GM19043 (cell line): ENCODE measurements around the gene ARL6IP4.

Experiments
- ATAC-seq: cut with Tn5 transposase; IDR thresholded peaks from one replicate; pipeline ENCODE4 v1.9.1; 2021; ENCODE audit warnings: low read depth; ENCODE audit not compliant: unreplicated experiment

ARL6IP4 gene

DNA sequence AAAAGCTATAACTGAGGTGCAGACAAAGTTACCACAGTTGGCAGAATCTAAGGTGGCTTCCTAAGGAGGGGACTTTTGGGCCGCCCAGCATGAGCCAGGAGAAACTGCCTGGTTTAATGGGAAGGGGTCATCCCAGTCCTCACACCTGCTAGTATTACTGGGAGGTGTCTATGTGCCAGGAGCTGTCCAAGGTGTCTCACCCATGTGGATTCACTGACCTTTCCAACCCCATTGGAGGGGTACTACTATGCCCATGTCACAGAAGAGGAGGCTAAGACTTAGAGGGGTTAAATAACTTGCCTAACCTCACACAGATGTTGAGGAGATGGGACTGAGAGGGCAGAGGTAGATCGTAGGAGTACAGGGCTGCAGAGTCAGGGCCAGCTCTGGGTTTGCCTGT lies 24.4 kb upstream of the ARL6IP4 start:
- ATAC-seq = no peak

DNA sequence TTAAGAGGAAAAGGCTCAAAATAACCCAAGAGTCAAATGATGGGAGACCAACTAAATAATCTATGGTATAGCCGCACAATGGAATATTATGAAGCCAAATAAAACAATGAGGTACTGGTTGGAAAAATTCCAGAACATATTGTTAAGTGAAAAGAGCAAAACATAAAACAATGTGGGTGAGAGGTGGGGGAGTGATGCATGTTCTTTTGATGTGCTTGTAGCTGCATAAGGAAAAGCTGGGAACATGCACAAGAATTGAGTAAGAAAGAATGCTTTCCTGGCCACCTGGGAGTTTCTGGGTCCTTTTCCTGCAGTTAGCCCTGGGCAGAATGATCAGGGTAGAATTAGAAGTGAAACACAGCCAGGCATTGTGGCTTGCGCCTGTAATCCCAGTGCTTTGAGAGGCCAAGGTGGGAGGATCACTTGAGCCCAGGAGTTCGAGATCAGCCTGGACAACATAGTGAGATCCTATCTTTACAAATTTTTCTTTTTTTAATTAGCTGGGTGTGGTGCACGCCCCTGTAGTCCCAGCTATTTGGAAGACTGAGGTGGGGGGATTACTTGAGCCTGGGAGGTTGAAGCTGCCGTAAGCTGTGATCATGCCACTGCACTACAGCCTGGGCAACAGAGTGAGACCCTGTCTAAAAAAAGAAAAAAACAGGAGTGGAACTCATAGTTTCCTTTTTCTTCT lies 22.1 kb upstream of the ARL6IP4 start:
- ATAC-seq = no peak

DNA sequence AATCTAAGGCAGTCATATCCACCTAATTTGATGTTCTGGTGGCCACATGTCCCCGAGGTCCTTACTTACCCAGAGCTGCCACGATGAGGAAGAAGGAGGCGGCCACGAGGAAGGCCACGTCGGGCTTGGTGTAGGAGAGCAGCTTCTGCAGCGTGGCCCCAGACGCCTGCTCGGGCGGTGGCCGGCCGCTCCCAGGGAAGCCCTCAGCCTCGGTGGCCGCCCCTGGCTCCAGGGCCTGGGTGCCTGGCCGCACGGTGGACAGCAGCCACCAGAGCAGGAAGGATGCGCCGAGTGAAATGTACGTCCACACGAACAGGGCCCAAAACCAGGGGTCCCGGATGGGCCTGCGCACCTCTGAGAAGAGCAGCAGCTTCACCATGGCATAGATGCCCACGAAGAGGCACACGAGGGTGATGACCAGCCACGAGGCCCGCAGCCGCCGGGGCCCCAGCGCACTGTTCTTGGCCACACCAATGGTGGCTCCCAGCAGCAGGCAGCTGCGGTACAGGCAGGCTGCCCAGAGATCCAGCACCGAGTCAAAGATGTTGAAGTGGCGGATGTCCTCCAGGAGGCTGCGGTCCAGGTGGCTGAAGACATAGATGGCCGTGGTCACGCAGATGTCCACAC lies 20.8 kb upstream of the ARL6IP4 start:
- ATAC-seq = no peak

- ATAC-seq = no peak
Measured at GRCh38 chr12:122960193-122960569, 20.3 kb upstream of the ARL6IP4 start.

DNA sequence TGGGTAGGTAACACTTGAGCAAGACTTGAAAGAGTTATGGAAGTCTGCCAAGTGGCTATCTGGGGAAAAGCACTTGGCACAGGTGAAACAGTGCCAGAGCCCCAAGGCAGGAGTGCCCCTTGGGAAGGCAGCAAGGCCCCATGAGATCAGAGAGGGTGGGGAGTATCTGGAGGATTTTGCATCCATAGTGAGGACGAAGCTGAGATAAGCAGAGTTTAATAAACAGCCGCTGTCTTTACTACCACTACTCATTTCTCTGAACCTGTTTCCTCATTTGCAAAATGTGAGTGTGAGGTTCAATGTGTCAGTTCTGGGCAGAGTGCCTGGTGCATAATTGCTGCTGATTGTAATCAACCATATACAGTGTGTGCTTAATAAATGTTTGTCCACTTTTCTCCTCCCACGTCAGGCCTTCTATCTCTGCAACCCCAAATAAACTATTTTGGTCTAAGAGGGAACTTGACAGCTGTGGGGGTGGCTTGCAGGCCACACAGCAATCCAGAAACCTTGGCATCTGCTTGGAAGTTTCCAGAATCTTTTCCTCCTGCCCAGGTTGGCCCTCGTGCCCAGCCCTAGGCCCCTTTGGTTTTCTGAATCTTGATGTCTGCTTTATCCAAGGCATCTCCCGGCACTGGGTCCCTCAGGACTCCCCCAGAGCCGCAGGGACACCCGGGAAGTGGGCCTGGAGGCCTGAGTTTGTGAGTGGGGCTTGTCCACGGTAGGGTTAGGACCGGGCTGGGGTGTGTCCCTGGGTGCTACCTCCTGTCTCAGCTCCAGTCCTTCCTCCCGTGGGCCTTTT lies 18.8 kb upstream of the ARL6IP4 start:
- ATAC-seq = no peak

DNA sequence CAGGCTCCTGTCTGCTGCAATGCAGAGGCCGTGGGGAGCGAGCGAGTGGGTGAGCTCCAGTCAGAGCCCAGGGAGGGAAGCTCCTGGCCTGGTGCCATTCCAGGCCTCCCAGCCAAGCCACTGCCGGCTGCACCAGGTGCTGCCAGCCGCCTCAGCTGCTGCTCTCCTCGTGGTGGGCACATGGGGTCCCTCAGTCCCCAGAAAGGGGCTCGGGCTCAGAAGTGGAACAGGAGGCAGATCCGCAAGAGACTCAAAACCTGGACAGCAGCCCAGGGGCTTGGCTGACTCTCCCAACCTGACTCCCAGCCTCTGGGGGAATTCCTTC lies 16.6 kb upstream of the ARL6IP4 start:
- ATAC-seq = no peak

- ATAC-seq = no peak
Measured at GRCh38 chr12:122964439-122965257, 15.8 kb upstream of the ARL6IP4 start.

- ATAC-seq = no peak
Measured at GRCh38 chr12:122965321-122965751, 15.1 kb upstream of the ARL6IP4 start.

DNA sequence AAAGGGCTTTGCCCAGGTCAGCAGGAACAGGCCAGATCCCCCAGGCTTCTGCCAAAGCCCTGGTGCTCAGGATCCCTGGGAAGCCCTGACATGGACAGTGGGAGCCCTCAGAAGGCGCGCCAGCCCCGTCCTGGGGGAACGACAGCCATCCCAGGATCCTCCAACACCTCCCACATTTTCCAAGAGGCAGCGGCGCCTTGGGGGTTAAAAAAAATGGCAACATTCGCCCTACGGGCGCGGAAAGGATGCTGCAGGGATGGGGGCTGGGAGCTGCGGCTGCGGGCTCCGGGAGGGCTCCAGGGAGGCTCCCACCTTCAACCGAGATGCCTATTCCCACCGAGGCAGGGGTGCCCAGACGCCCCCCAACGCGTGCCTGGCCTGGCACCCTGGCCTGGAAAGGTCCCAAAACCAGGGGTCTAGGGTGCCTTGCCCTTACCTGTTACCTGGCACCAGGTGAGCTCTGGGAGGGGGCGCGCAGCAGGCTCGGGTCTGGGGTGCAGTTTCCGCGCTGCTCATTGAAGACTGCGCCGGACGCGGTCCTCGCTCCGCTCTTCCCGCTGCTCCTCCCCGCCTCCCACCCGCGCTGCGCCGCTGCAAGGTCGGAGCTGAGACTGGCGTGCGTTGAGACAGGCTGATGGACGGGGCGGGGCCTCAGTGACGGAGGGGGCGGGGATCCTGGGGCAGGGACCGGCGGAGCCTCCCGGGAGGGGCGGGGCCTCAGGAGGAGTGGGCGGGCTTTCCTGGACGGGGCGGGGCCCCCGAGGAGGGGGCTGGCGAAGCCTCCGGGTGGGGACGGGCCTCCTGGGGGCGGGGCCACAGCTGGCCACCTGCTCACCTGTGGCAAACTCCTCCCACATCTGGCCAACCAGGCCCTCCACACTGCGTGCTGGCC lies 14.4 kb upstream of the ARL6IP4 start, which contains the start of gene ABCB9:
Gene ABCB9 (minus strand): TSS at position 613 of the 892 bp plus-strand sequence. CDS start 6,228 bp downstream, outside the sequence.
- peak; percentile 84 for ATAC-seq

GRCh38 chr12:122966743-122967550 lies 13.5 kb upstream of the ARL6IP4 start:
- ATAC-seq = no peak

GRCh38 chr12:122968104-122968503 lies 12.4 kb upstream of the ARL6IP4 start:
- no peak for ATAC-seq

DNA sequence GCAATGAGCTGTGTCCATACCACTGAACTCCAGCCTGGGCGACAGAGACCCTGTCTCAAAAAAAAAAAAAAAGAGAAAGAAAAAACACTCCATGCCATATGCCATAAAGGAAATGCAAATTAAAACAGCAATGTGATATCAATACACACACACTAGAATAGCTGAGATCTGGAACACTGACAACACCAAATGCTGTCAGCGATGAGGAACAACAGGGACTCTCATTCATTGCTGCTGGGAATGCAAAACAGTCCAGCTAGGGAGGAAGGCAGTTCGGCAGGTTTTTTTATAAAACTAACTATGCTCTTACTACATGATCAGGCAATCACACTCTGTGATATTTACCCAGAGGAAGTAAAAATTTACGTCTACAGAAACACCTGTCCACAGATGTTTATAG lies 10.8 kb upstream of the ARL6IP4 start:
- ATAC-seq = no peak

- ATAC-seq = peak; percentile 58
Measured at GRCh38 chr12:122974274-122974891, 6.1 kb upstream of the ARL6IP4 start.

DNA sequence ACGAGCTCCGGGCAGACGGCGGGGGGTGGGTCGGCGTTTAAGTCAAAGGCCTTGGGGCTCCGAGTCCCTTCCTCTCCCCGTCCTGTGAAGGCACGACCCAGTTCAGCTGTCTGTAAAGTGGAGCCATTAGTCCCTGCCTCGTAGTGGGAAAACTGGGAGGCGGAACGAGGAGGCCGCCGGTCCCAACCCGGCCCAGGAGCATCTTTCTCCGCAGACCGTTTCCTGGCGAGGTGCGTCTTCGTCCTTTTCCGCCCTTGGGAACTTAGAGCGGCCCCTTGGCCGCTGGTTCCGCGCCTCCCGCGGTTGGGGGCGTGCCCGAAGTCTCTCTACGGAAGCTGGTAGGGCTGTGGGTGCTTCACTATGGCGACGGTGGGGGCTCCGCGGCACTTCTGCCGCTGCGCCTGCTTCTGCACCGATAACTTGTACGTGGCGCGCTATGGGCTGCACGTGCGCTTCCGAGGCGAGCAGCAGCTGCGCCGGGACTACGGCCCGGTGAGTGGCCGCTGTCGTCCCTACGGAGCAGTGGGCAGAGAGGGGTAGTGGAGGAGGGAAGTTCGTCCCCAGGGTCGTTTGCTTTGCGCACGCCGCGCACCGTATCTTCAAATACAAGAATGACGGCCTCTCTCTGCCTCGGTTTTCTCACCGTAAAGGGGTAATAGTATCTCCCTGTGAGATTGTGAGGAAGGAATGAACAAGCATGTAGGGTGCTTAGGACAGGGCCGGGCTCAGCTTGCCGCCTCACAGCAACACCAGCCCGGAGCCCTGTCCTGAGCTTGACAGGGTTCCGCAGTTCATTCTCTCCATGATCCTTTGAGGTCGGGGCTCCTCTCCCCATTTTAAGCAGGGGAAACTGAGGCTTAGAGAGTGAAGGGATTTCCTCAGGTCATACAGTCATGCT lies 5.3 kb upstream of the ARL6IP4 start, which contains the start of gene OGFOD2:
Gene OGFOD2 (plus strand): TSS at position 353 of the 898 bp plus-strand sequence. CDS start 8 bp downstream, at position 361.
- peak; percentile 73 for ATAC-seq

DNA sequence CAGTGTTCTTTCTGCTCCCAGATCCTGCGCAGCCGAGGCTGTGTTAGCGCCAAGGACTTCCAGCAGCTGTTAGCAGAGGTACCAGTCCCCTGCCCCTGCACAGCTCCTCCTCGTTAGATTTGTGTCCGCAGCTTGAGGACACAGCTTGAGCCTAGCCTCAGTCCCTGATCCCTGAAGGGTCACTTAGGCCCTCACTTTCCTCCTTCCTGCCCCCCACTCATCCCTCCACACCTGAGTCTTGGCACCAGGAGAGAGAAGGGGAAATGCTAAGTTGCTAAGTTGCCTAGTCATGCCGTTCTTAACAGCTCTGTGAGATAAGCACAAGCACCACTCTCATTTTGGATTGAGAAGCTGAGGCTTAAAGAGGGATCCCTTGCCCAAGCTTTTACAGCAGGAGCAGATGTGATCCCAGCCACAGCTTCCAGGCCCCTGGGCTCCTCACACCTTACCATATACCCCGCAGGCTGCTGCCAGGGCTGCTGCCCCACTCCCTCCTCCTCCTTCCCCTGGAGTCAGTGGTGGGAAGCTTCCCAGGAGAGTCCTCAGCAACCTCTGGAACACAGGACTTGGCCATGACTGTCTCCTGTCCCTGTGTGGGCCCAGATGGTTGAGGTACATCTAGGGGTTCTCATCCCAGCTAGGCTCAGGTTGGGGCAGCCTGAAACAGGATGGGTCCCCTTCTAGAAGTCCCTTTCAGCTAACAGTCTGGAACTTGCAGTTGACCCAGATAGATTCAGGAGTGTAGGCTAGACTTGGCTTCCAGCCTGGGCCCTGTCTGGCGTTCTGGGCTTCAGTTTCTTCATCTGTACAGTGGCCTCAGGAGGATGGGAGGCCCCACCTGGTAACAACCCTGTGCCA lies 4.5 kb upstream of the ARL6IP4 start:
- no peak for ATAC-seq

DNA sequence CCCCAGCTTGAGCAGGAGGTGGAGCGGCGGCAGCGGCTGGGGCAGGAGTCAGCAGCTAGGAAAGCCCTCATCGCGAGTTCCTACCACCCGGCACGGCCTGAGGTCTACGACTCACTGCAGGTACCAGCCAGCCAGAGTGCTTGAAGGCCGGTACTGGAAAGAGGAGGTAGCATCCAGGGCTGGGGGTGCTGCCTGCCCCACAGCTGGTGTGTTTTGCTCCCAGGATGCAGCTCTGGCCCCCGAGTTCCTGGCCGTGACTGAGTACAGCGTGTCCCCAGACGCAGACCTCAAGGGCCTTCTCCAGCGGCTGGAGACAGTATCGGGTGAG lies 3.9 kb upstream of the ARL6IP4 start:
- ATAC-seq = no peak

GRCh38 chr12:122977153-122977552 lies 3.3 kb upstream of the ARL6IP4 start:
- ATAC-seq = no peak
